T1000 (cell line): Measurements from ENCODE around the gene SGCA.

Experiments
- DNase-seq: peaks from one replicate; lab custom pipeline; 2025; ENCODE audit warnings: mixed read lengths; lab: John Stamatoyannopoulos, UW

Gene SGCA

DNA sequence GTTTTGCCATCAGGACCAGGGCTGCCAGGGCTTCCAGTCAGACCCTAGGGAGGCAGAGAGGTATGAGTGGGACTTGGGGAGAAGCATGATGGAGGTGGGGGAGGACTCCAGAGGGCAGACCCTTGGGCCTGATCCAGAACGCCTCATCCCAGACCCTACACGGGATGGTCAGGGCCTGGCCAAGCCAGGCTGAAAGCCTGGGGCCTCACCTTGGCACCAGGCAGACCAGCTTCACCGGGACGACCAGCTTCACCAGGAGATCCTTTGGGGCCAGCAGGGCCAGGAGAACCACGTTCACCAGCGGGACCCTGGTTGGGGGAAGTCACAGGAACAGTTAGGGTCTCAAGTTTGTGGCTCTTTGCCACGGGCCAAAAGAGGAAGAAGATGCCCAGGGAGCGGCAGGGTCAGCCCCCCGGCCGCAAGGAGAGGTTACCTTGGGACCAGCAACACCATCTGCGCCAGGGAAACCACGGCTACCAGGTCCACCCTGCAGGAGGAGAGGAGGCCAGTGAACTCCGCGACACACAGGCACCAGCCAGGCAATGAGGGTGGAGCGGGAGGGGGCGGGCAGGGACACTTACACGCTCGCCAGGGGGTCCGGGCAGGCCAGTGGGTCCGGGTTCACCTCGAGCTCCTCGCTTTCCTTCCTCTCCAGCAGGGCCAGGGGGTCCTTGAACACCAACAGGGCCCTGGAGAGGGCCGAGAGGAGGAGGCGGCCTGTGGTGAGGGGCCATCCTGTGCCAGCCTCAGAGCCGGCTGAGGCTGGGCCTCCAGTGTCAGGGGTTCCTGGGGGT, 28.5 kb downstream of the SGCA start:
- DNase-seq = no peak

DNA sequence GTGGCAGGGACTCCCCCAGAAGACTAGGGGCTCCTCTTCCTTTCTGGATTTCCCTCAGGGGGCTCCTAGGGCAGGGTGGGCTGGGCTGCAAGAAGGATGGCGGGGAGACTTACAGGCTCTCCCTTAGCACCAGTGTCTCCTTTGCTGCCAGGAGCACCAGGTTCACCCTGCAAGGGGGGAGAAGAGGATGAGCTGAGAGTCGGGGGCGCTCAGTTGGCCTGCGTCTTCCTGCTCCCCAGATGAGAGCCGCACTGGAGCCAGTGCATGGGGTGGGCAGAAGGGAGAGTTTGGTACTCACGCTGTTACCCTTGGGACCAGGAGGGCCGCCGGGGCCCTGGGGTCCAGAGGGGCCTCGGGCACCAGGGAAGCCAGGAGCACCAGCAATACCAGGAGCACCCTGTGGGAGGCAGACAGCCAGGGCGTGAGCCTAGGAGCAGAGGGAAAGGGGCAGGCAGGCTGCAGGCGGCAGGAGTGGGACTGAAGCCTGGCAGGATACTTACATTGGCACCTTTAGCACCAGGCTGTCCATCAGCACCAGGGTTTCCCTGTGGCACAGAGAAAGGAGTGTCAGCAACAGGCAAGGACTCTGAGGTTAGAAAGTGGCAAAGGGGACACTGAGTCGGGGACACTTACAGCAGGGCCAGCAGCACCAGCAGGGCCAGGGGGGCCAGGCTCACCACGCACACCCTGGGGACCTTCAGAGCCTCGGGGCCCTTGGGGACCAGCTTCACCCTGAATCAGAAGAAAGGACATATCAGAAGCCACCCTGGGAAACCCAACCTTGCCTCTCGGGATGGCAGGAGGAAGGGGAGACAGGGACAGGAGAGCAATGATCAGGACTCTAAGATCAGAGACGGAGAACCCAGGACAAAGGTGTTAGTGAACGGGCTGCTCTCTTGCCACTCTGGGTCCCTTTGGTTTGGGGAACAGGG, 29.4 kb downstream of the SGCA start:
- no peak for DNase-seq

DNA sequence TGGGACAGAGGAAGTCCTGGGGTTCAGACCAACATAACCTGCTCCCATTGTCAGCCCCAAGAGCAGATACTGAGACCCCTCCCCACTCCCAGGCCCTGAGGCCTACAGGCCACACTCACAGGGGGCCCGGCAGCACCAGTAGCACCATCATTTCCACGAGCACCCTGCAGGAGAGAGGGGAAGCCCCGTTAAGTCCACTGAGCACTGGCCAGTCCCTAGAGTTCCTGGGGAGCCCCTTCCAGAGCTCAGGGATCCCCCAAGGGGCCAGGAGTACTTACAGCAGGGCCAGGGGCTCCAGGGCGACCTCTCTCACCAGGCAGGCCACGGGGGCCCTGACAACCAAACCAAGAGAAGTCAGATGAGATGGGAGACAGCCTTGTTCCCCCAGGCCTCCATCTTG, 30.2 kb downstream of the SGCA start:
- no peak for DNase-seq

DNA sequence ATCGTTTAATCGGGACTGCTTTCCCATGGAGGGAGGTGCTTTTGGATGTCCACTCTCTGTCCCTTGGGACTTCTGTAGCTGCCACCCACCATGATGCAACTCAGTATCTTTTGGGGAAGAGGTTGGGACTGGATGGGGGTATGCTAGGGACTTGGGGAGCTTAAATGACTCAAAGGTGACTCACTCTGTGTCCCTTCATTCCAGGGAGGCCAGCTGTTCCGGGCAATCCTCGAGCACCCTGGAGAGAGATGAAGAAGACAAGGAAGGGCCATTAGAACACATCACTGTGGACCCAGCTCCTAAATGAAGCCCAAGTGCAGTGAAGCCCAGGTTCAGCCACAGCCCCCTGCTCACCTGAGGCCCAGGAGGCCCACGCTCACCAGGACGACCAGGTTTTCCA, 31.0 kb downstream of the SGCA start:
- no peak for DNase-seq

DNA sequence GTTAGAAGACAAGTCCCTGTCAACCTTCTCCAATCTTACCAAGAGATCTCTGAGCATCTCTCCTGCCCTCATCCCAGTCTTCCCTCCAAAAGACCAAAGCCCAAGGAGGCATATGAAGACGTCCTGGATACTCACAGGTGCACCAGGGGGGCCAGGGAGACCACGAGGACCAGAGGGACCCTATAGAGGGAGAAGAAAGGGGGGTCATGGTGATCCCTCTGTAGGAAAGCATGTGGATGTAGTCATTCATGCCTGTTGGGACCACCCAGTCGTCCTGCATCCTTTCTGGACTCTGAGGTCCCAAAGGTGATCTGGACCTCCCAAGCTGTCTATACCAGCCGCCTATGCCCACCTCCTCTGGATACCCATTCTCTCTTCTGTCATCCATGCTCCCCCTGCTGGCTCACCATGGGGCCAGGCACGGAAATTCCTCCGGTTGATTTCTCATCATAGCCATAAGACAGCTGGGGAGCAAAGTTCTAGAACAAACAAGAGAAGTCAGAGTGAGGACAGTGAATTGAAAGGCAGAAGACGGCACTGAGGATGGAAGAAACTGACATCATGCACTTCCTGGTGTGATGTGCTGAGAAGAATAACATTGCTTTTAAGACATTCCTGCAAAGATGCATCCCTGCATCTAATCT, 32.3 kb downstream of the SGCA start:
- peak; percentile 40 for DNase-seq

DNA sequence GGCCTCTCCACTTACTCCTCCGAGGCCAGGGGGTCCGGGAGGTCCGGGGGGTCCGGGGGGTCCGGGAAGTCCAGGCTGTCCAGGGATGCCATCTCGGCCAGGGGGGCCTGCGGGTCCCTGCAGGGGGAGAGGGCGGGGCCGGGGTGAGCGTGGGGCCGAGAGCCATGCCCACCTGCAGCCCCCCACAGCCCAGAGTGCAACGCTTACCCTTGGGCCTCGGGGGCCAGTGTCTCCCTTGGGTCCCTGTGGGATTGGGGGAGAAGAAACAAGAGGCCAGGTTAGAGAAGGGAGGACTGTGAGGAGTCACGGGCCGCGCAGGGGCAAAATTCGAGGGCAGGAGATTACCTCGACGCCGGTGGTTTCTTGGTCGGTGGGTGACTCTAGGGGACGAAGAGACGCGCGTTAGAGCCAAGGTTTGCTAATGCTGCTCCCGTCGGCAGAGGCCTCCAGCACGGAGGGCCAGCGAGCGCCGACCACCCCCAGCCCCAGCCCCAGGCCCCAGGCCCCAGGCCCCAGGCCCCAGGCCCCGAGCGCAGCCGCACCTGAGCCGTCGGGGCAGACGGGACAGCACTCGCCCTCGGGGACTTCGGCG, 33.5 kb downstream of the SGCA start:
- DNase-seq = no peak

DNA sequence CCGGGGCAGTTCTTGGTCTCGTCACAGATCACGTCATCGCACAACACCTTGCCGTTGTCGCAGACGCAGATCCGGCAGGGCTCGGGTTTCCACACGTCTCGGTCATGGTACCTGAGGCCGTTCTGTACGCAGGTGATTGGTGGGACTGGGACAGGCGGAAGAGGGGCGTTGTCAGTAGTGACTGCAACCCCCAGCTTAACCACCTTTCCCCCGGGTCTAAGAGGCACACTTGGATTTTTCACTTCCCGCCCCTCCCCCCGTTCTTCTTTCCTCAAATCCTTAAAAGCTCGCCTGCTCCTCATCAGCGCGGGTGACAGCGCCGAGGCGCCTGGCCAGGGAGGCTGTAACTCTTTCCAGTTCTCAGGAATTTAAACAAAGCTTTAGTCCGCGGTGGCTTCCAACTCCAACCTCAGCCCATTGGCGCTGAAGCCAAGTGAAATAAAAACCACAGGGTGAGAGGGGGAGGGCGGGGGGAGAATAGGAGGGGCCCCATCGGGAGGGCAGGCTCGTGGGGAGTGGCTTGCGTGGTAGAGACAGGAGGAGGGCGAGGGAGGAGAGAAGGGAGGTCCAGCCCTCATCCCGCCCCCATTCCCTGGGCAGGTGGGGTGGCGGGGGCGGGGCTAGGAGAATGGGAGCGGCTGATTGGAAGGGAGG, 34.1 kb downstream of the SGCA start:
- DNase-seq = peak; percentile 91

DNA sequence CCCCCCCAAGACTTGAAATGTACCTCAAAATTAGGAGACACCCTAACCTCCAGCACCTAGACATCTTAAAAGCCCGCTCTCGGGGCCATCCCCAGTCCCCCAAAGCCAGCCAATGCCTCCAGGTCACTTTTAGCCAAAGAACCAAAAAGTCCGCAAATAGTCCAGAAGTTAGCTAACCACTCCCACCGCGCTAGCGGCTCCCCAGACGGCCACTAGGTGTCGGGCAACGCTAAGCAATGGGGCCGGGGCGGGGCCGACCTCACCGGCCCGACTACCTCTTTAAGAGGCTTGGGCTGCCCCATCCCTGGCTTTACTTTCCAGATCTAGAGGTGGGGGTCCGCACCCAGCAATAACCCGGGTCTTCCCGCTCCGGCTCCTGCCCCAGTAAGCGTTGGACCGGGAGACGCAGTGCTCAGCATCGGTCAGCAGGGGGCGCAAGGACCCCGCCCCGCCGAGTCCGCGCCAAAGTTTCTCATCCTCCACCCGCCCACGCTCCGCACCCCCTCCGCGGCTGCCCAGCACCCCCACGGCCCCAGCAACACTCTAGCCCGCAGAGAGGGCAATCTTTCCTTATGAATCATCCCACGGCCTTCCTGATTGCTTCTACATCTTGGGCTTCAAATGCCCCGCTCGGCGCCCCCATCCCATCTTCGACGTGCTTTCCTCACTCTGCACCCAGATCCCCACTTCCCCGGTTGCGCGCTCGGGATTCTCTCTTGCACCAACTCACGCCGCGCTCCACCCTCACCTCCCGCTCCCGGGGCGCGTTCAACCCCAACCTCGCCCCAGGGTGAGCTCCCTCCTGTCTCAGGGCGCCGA, 34.9 kb downstream of the SGCA start:
- peak; percentile 96 for DNase-seq

DNA sequence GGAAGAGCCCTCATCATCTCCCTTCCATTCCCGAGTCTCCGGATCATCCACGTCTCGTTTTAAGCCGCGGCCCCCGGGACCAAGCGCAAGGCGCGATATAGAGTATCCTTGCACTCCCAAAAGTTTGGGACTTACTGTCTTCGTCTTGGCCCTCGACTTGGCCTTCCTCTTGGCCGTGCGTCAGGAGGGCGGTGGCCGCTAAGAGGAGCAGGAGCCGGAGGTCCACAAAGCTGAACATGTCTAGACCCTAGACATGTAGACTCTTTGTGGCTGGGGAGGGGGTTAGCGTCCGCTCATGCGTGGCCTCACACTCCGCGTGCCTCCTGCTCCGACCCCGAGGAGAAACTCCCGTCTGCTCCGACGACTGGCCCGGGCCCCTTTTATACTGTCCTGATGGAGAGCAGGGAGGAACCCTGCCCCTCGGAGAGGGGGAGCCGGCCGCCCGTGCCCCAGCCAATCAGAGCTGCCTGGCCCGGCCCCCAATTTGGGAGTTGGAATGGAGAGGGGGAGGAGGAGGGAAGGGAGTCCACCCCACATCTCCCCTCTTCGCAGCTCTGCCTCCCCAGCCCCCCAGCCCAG, 35.6 kb downstream of the SGCA start, which contains the start of gene COL1A1:
COL1A1 (minus strand) TSS at position 356 of the 579 bp plus-strand sequence; CDS start at position 238, 118 bp downstream.
- DNase-seq = peak; percentile 51

DNA sequence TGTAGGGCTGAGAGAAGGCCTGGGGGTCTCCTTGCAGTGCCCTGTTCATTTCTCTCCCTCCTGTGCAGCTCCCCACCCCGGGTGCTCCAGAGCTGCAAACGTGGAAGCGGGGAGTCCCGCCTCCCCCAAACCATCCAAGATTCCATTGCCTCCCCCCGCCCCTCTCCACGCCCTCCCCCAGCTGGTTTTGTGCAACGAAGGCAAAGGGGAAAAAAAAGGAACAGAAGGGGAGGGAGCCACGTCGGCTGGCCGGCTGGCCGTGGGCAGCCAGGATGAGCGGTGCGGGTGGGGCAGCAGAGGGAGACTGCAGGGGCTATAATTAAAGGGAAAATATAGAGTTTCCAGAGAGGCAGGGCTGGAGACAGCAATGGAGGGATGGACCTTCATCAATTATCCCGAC, 37.3 kb downstream of the SGCA start:
- DNase-seq = no peak

DNA sequence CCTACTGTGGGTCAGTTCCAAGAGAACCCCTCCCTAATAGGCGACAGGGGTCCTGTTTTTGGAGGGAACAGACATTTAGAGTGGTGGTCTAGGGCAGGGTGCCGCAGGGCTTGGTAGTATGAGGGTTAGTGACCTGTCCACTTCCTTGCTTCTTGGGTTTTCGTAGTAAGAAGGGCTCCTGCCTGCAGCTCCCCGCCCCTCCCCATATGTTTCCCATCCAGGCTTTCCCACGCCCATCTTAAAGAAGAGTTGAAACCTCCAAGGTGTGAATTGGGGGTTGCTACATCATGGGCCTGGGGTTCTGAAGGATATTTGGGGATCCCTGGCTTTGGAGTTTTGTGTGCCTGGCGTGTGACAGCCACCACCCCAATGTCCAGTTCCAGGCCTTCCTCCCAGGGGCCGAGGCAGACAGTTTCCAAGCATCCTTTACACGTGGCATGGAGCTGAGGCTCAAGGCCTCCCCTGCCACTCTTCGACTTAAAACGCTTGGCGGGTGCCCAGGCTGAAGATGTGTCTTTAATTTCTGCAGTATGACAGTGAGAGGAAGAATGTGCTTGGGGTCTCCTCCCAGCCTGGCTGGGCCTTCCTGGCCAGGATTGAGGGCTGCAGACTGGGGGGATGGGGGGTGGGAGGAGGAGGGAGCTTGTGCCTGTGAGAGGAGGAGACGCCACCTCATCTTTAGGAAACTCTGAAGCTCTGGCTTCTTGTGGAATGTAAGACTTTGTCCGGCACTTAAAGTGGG, 38.0 kb downstream of the SGCA start:
- no peak for DNase-seq

DNA sequence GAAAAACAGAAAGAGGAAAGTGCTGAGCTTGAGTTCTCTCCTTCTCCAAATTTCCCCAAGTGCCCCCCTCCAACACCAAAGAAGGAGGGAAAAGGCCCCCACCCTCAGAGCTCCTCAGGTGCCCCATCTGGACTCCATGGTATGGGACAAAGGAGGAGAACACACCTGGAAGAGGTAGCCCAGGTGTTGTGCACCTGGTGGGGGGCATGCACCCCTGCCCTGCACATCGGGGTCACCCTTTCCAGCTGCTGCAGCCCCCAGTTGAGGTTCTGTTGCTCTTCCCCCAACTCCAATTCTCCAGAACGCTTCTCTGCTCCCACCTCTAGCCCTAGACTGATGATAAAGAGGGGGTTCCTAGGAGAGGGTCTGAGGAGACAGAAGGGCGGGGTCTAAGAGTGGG, 38.6 kb downstream of the SGCA start:
- no peak for DNase-seq

DNA sequence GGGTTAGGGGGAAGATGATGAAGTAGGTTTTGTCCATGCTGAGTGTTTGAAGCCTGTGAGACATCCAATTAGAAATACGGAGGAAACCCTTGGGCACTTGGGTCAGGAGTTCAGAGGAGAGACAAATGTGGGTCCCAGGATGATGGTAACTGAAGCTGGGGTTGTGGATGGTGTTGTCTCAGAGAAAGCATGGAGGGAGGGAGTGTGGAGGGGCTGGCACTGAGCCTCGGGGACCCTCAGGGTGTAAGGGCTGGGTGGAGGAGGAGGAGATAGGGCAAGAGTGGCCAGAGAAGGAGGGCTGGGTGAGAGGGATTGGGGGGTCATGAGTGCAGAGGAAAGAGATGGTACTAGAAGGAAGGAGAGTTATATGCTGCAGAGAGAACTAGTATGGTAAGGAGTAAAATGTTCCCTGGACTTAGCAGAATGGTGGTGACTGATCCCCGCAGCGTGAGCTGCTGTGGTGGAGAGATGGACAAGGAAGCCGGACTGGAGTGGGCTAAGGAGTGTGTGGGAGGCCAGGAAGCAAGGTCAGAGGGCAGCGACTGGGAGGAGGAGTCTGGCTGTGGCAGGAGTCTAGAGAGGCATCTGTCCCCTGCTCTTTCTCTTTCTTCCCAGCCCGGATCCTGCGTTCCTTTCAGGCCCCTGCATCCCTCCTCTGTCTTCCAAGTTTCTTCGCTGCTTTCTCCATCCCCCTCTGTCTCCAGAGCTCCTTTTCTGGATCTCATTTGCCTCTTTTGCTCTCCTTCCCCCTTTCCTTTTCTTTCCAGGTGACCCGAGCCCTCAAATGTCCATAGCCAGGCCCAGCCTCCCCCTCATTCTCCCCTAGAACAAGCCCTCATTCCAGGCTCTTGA, 39.5 kb downstream of the SGCA start:
- no peak for DNase-seq

DNA sequence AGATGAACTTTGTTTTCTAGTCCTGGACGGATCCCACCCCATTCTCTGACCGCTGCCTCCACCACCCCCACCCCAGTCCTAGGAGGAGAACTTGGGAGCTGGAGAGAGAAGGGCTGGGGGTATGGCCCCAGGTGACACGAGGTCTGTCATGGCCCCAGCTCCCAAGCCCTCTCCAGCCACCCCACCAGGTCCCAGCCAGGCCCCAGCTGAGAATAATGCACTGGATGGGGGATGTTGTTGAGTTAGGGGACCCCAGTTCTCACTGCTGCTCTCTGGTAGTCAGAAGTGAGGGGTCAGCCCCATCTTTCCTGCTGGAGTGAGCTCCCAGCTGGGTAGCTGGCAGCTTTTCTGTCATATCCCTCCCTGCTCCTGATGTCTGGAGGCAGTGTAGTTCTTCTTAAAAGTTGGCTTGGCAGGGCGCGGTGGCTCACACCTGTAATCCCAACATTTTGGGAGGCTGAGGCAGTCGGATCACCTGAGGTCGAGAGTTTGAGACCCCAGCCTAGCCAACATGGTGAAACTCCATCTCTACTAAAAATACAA, 40.2 kb downstream of the SGCA start:
- DNase-seq = no peak

DNA sequence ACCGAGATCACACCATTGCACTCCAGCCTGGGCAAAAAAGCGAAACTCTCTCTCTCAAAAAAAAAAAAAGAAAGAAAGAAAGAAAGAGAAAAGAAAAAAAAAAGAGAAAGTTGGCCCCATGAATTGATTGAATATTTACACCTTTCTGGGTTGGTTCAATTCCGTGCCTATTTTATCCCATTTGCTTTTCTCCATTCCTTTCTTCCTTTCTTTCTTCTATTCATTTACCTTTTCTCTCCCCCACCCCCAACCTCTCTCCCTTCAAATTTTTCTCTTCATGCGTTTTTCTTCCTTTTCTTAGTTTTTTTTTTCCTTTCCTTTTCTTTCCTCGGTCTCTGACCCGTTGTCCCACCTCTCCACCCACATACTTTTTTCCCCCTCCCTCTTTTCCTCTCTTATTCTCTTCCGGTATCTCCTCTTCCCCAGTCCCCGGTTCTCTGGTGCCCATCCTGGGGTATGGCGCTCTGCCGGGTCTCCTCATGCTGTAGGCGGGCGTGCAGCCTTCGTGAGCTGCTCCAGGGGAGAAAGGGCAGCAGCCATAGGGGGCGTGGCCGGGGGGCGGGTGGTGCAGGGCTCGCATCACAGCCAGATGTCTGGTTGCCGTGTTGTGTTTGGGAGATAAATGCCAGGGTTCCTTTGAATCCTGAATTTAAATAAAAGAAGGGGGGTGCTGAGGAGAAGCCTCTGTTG, 40.9 kb downstream of the SGCA start:
- no peak for DNase-seq

DNA sequence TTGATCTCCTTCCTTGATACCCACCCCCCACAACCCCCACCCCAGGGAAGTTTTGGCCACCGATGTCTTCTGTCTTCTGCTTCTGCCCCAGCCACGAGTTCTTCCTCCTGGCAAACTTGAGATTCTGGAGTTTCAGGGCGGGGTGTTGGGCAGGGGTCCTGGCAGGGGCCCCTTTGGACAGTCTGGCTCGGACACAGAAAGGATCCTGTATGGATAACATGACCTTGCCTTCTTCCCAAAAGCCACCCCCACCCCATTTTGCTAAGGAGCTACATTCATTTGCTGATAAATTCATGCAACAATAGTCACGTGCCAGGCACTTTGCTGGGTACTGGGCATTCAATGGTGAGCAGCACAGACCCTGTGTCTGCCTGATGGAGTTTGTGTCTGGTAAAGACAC, 41.5 kb downstream of the SGCA start:
- no peak for DNase-seq

DNA sequence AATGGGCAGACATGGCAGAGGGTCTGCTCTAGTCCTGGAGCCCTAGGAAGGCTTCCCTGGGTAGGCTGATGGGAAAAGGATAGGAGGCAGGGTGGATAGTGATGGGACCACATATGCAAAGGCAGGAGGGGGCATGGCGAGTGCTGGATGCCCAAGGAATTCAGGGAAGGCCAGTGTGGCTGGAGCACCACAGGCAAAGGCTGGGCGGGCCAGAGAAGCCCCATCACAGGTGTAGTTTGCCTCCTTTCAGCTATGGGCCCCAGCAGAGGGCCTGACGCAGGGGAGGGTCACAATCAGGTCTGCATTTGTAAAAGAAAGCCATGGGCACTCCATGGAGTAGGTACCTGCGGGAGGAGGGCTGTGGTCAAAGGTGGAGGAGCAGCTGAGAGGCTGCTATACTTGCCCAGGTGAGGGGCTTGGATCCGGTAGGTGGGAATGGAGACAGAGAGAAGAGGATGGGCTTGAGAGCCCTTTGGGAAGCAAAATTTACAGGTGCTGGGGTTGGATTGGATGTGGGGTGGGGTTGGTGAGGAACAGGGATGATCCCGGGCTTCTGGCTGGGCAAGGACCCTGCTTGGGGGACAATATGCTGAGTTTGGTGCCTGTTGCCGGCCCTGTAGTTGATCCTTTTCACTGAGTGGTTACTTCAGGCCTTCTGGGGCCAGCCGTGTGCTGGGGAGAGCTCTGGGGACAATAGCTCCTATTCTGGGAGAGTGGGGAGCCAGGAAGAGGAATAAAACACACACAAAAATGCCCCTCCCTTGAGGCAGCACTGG, 42.2 kb downstream of the SGCA start:
- no peak for DNase-seq
